DMS53 treated with DMSO at 0.1 percent for 48 hours (cell line): ENCODE measurements around the gene SLFN14.
"Not testable (repeated sequence)": the region's sequence is repeated elsewhere in the genome, so short reads cannot be mapped to it uniquely, and the experiment has no call there.

ENCODE experiments used
- DNase-seq: peaks from one replicate; lab custom pipeline; 2025; ENCODE audit not compliant: unreplicated experiment; lab: John Stamatoyannopoulos, UW

Gene SLFN14

GRCh38 chr17:35560703-35561102, at the start of gene SLFN14:
TSS of gene SLFN14 (minus strand) at chr17:35560819. CDS start at chr17:35558062, 2,757 bp downstream.
- no peak for DNase-seq

- DNase-seq = no peak
Measured at GRCh38 chr17:35609831-35610230, 49.2 kb upstream of the SLFN14 start.

- DNase-seq = no peak
Measured at GRCh38 chr17:35607239-35607847, 46.7 kb upstream of the SLFN14 start.

- no peak for DNase-seq
Measured at GRCh38 chr17:35605678-35606077, 45.1 kb upstream of the SLFN14 start.

GRCh38 chr17:35603674-35604073, 43.1 kb upstream of the SLFN14 start:
- no peak for DNase-seq

- DNase-seq = no peak
Measured at GRCh38 chr17:35597604-35598003, 37.0 kb upstream of the SLFN14 start.

- no peak for DNase-seq
Measured at GRCh38 chr17:35596530-35597233, 36.1 kb upstream of the SLFN14 start.

GRCh38 chr17:35596072-35596471, 35.5 kb upstream of the SLFN14 start:
- no peak for DNase-seq

- no peak for DNase-seq
Measured at GRCh38 chr17:35588196-35588920, 27.7 kb upstream of the SLFN14 start.

GRCh38 chr17:35587074-35587961, 26.7 kb upstream of the SLFN14 start, which contains the start of gene AP2B1:
TSS of gene AP2B1 (plus strand) at chr17:35587322. CDS start at chr17:35594031, 6,709 bp downstream.
- peak; percentile 66 for DNase-seq

GRCh38 chr17:35586569-35587073, 26.0 kb upstream of the SLFN14 start:
- DNase-seq = no peak

- no peak for DNase-seq
Measured at GRCh38 chr17:35584061-35584460, 23.4 kb upstream of the SLFN14 start.

GRCh38 chr17:35578929-35579432, 18.4 kb upstream of the SLFN14 start:
- DNase-seq = no peak

- DNase-seq = peak; percentile 75
Measured at GRCh38 chr17:35578197-35578928, 17.7 kb upstream of the SLFN14 start, which contains the start of gene PEX12. TSS of gene PEX12 (minus strand) at chr17:35578571. CDS start at chr17:35578021, 550 bp downstream.

GRCh38 chr17:35577830-35578196, 17.2 kb upstream of the SLFN14 start:
- DNase-seq = no peak

GRCh38 chr17:35575759-35576158, 15.1 kb upstream of the SLFN14 start:
- DNase-seq = no peak

- DNase-seq = no peak
Measured at GRCh38 chr17:35569405-35569804, 8.8 kb upstream of the SLFN14 start.

- DNase-seq = no peak
Measured at GRCh38 chr17:35568561-35568960, 7.9 kb upstream of the SLFN14 start.

GRCh38 chr17:35566968-35567367, 6.3 kb upstream of the SLFN14 start:
- no peak for DNase-seq

- DNase-seq = not testable (repeated sequence)
Measured at GRCh38 chr17:35563181-35563580, 2.6 kb upstream of the SLFN14 start.
